Chondrocyte (in vitro differentiated cells): ENCODE data around the gene ILF3. TPM values are rescaled to one million over a fixed set of nuclear protein-coding genes. Genes with fewer than 3 reads are reported as not detected.
A peak's percentile ranks its signal among the peaks of the same experiment; 100 is the strongest.

Experiments
- DNase-seq: peaks from one replicate; pipeline ENCODE4 v3.0.0; 2021; ENCODE audit warnings: mixed read lengths, low spot score
- H3K27ac Mint-ChIP-seq: one replicate; pipeline ENCODE4 v1.8.0; 2021; ENCODE audit warnings: mild to moderate bottlenecking, moderate library complexity, mixed read lengths; ENCODE audit not compliant: unreplicated experiment
- H3K27me3 Mint-ChIP-seq: 2 replicates; pipeline ENCODE4 v1.8.0; 2021; ENCODE audit warnings: low read depth, mixed read lengths
- H3K36me3 Mint-ChIP-seq: 2 replicates; pipeline ENCODE4 v1.8.0; 2021; ENCODE audit warnings: low read depth, mixed read lengths
- H3K4me1 Mint-ChIP-seq: 2 replicates; pipeline ENCODE4 v1.8.0; 2021; ENCODE audit warnings: low read depth, mild to moderate bottlenecking, mixed read lengths
- H3K4me3 Mint-ChIP-seq: one replicate; pipeline ENCODE4 v1.8.0; 2021; ENCODE audit warnings: mild to moderate bottlenecking, moderate library complexity, mixed read lengths; ENCODE audit not compliant: unreplicated experiment
- H3K9me3 Mint-ChIP-seq: 2 replicates; pipeline ENCODE4 v1.8.0; 2021; ENCODE audit warnings: low read depth, mixed read lengths
- CTCF ChIP-seq: fragments of 200-600 bp; sonication (generic); IDR thresholded peaks from 2 replicates; pipeline ENCODE4 v1.5.0; 2021; ENCODE audit warnings: antibody characterized with exemption, mild to moderate bottlenecking, moderate library complexity
- total RNA-seq: library from RNA; stranded (reverse); gene quantifications from 3 replicates; pipeline ENCODE4 v1.2.1, GENCODE V29; 2021

The ILF3 gene
- total RNA-seq, 1 donor from 2014 or later: 156 TPM

- TF ChIP-seq CTCF: no peak
- peaks cover 2% of the 10 kb centered on the region for H3K36me3 Mint-ChIP-seq
- H3K27ac Mint-ChIP-seq: no peak overlapping the region
- H3K9me3 Mint-ChIP-seq: no peaks in the 10 kb centered on the region
- no peak overlapping the region for H3K4me3 Mint-ChIP-seq
- no peak for DNase-seq
- no peaks in the 10 kb centered on the region for H3K27me3 Mint-ChIP-seq
- H3K4me1 Mint-ChIP-seq: peaks cover 28% of the 10 kb centered on the region
These were observed 5.8 kb upstream of the ILF3 start for GRCh38 chr19:10648360-10648759.

- Mint-ChIP-seq H3K4me1 (peaks cover 30% of the 10 kb centered on the region), H3K36me3 (no peaks in the 10 kb centered on the region), H3K27me3 (no peaks in the 10 kb centered on the region), H3K4me3 (peak overlapping the region; percentile 92), H3K27ac (no peak overlapping the region), H3K9me3 (no peaks in the 10 kb centered on the region)
- DNase-seq: no peak
- no peak for TF ChIP-seq CTCF
These were observed 2.3 kb upstream of the ILF3 start for GRCh38 chr19:10651851-10652250.

GRCh38 chr19:10653482-10653731, 739 bp upstream of the ILF3 start:
- Mint-ChIP-seq H3K27ac (peak overlapping the region; percentile 99), H3K4me1 (peaks cover 35% of the 10 kb centered on the region), H3K9me3 (no peaks in the 10 kb centered on the region), H3K36me3 (peaks cover 3% of the 10 kb centered on the region), H3K4me3 (peak overlapping the region; percentile 92), H3K27me3 (no peaks in the 10 kb centered on the region)
- TF ChIP-seq CTCF: no peak
- no peak for DNase-seq

- H3K36me3 Mint-ChIP-seq: peaks cover 3% of the 10 kb centered on the region
- H3K4me1 Mint-ChIP-seq: peaks cover 39% of the 10 kb centered on the region
- TF ChIP-seq CTCF: no peak
- no peaks in the 10 kb centered on the region for H3K9me3 Mint-ChIP-seq
- peak overlapping the region; percentile 99 for H3K27ac Mint-ChIP-seq
- H3K4me3 Mint-ChIP-seq: peak overlapping the region; percentile 92
- DNase-seq: peak; percentile 93
- no peaks in the 10 kb centered on the region for H3K27me3 Mint-ChIP-seq
These were observed 687 bp downstream of the ILF3 start for GRCh38 chr19:10654610-10655456.

GRCh38 chr19:10655457-10656312, 1.5 kb downstream of the ILF3 start:
- no peak for DNase-seq
- Mint-ChIP-seq H3K9me3 (no peaks in the 10 kb centered on the region), H3K4me3 (peak overlapping the region; percentile 92), H3K27ac (peak overlapping the region; percentile 99), H3K27me3 (no peaks in the 10 kb centered on the region), H3K36me3 (peaks cover 3% of the 10 kb centered on the region), H3K4me1 (peaks cover 46% of the 10 kb centered on the region)
- peak; percentile 43 for TF ChIP-seq CTCF
